GM19240 (cell line): ENCODE results near the gene ARRDC4.

ENCODE experiments used
- DNase-seq: peaks from one replicate; pipeline ENCODE4 v3.0.0; 2011; ENCODE audit warnings: low spot score; ENCODE audit not compliant: insufficient read length

The ARRDC4 gene, protein sequence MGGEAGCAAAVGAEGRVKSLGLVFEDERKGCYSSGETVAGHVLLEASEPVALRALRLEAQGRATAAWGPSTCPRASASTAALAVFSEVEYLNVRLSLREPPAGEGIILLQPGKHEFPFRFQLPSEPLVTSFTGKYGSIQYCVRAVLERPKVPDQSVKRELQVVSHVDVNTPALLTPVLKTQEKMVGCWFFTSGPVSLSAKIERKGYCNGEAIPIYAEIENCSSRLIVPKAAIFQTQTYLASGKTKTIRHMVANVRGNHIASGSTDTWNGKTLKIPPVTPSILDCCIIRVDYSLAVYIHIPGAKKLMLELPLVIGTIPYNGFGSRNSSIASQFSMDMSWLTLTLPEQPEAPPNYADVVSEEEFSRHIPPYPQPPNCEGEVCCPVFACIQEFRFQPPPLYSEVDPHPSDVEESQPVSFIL

DNA sequence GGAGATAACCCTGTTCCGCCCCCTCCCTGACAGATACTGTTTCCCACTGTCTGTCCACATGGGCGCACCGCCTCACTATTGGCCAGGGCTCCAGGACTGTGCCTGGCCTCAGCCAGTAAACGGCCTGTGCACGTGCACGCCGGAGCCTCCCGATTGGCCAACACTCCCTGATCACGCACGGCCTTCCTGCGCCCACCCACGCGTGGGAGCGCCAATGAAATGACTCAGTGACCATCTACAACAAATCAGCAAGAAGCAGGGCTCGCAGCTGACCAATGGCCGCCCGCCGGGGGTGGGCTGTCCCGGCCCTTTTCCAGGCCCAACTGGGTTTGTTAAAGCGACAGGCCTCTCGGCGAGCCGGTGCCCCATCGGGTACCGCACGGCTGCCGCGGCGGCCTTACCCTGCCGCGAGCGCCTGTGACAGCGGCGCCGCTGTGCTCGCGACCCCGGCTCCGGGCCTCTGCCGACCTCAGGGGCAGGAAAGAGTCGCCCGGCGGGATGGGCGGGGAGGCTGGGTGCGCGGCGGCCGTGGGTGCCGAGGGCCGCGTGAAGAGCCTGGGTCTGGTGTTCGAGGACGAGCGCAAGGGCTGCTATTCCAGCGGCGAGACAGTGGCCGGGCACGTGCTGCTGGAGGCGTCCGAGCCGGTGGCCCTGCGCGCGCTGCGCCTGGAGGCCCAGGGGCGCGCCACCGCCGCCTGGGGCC, at the start of gene ARRDC4:
Gene ARRDC4 (plus strand): TSS at position 340 of the 703 bp plus-strand sequence. CDS start 159 bp downstream, at position 499.
- DNase-seq, result peak; percentile 2

DNA sequence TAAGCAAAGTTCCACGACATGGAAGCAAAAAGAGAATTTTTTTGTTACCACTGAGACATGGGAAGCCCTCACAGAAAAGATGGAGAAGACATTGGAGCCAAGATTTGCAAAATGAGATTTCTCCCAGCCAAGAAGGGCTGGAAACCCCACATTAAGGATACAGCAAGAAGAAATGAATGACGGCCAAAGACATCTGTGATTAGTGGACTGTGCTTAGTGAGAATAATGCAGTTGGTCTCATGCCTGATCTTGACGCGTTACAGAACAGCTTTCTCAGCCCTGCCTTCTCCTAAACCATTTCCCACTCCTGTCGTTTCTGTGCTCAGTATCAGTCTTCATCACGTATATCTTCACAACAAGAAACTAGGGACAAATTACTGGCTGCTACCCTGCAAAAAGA, 45.8 kb upstream of the ARRDC4 start:
- no peak for DNase-seq

DNA sequence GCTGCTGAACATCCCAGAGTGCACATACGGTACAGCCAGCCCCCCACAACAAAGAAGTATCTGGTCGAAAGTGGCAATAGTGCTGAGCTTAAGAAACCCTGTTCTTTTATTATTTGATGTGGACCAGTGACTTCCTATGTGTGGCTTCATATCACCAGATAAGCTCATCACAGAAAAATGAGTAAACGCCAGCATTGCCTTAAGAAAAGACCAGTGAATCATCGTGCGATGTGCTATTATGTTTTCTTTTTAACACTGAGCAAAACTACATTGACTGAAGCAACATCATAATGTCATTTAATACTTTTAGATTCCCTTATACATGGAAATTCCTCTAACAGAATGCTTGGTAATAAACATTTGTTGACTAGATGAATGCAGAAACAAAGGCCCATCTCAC, 45.2 kb upstream of the ARRDC4 start:
- no peak for DNase-seq

DNA sequence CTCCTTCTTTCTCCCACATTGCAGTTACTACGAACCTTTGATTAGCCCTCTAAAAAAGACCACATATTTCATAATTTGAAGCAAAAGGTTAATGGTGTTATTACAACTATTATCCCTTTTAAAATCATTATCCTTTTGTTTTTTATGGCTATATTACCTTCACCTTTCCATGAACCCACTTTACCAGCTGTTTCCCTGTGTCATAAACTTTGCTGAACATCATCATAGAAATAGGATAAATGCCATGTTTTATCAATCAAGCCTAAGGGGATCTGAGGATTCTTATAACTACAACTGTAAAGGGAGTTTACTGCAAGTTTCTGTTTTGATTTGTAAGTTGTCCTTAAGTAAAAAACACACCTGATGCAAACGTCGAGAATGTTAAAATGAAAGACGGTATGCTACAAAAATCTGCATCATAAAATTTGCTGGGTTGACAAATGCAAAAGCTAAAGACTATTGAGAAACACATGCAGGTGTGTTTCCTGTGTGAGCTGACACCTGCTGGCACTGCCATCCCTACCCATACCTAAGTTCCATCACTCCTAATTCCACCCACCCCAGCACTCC, 39.1 kb upstream of the ARRDC4 start:
- no peak for DNase-seq

DNA sequence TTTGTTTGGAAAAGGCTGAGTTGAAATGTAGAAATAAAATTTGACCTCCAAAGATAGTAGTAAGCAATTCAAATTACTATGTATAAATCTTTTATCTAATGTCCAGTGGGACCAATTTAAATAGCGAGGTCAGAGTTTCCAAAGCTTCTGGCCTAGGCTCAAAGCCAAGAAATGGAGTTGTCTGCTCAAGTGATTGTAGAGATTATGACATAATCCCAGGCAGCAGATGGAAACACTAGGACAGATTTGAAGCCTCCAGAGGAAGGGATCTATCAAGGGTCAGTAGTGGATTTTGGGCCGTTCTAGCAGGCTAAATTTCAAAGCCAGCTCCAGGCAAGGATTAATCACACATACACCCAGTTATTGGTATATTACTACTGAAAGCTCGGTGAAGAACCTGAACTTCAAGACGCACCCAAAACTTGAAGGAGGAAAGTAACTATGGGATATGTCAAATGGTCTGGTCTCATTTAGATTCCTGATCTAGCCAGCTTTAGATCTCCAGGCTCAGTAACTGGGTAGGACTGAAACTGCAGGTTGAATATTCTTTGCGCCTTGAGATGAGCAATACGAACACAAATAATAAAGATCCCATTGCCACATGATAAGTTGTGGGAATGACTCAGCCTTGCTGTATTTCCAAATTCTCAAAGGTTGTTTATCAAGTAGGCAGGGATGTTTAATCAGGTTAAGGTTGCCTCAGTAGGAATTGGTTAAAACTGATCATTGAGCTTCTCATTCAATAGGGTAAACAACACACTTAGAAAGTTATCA, 30.9 kb upstream of the ARRDC4 start:
- DNase-seq, result no peak

DNA sequence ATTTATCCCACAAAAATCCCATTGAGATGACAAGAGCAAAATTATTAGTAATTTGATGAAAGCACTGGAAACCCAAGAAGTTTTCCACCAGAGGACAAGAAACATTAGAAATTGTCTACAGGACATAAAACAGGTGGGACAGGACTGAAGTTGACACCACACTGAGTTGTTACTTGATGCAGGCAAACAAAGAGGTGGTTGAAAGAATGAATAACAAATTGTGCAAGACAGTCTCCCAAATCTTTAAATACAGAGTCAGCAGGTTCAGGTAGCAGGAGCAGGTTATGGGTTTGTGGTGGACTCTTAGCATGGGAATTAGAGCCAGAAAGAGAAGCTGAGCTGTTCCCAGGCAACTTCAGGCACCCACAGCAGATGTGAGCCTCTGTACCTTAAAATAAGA, 30.3 kb upstream of the ARRDC4 start:
- DNase-seq, result no peak

DNA sequence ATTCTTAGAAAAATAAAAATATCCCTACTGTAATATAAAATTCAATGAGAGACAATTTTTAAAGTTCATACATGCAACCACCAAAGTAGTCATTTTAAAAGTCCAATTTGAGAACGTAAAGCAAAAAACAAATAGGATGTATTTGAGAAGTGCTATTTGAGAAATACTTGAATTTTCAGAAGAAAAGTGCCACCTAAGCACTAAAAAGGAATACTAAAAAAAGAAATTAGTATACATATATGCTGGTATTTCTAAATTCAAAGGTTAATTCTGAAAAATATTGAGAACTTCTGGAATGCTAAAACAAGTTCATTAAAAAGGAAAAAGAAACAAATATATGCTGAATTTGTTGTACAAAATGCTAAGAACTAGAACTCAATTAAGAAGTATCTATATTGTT, 29.2 kb upstream of the ARRDC4 start:
- DNase-seq, result no peak

DNA sequence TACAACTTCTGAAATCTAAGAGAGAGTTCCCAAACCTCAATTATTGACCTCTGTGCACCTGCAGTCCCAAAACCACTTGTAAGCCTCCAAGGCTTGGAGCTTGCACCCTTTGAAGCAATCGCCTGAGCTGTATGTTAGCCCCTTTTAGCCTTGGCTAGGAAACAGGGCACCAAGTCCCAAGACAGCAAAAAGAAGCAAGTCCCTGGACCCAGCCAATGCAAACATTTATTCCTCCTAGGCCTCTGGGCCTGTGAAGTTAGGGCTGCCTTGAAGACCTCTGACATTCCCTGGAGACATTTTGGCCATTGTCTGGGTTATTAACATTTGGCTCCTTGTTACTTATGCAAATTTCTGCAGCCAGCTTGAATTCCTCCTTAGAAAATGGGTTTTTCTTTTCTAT, 26.9 kb upstream of the ARRDC4 start:
- no peak for DNase-seq

DNA sequence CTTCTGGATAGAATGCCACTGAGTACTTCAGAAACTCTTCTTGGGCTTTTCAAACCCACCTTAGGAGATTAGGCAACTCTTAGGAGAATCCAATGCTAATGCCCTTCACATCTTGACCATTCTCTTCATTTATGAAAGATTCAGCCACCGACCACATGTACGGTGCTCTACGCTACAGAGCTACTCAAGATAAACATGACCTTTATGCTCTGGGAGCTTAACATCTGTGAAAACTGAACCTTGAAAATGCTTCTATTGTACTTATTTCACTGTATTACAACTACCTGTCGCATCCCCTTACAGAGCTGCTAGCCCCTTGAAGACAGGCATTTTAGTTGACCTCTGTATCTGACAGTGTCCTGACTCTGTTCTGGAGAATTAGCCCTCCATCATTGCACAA, 19.5 kb upstream of the ARRDC4 start:
- DNase-seq, result no peak

DNA sequence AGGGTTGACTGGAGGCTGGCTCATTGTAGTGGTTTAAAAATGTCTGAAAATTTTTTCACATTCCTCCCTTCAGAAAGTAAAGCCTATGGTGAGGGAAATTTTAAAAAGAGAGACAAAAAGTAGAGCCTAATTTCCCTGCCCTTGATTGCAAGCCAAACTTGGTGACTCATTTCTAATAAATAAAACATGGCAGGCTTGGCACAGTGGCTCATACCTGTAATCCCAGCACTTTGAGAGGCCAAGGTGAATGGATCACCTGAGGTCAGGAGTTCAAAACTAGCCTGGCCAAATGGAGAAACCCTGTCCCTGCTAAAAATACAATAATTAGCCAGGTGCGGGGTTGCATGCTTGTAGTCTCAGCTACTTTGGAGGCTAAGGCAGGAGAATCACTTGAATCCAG, 18.9 kb upstream of the ARRDC4 start:
- no peak for DNase-seq

DNA sequence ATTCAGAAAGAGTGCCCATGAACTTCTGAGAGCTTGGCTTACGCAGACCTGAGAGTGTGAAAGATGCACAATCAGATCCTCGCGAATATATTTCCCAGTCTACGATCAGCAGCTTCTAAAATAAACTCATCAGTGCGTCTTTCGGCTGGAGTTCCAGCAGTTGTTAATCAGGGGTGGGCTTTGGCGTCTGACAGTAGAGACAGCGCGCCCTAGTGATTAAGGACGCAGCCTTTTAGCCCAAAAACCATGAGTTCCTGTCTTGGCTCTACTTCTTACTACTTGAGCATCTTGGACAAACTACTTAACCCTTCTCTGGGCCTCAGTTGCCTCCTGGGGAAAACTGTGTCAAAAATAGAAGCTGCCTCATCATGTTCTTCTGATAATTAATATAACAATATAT, 15.8 kb upstream of the ARRDC4 start:
- no peak for DNase-seq

DNA sequence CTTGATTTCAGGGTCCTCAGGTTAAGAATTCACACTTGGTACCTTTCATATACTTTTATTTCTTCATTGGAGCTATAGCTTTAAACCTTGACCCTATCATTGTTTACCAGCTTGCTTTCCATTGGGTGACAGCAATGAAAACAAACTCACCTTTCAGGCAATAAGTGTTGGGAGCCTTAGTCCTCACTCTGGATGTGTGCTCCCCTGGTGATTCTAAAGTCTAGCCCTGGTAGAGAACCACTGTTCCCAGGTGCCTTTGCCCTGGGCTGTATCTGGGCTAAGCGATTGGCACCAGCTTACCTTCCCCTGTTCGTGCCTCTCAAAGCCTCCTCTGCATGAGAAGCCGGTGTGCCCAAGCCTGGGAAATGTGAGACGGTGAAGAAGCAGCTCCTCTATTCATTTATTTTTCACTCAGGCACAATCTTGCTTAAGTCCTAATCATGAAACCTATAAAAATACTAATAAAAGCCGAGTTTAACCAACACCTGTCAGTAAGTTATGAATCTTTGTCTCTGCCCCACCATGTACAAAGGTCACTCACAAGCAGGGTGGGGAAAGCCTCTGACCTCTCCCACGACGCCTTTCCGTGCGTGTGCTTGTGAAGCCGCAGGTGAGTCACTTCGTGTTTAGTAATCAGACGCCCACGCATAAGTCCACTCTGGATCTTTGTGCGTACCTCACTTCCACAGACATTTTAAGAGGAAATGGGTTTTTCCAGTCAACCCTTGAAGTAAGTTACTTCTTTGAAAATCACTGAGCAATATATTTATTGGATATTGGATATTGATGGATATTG, 12.8 kb upstream of the ARRDC4 start:
- DNase-seq, result no peak

DNA sequence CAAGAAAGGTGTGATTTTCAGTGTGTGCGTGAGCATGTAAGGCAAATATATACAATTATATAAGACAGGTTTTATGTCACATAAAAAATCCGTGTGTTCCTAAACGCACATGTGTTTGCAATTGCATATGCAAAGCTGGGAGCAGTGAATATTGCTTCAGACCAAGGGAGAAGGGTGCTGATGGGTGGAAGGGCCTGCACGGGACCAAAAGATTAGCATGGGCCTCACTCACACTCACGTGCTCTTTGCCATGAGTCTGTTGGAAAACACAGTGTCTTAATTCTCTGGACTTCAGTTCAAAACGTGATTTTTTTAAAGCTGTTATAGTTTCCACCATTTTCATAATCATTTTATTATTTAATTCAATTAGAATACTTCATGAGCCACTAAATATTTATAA, 7.2 kb upstream of the ARRDC4 start:
- no peak for DNase-seq

DNA sequence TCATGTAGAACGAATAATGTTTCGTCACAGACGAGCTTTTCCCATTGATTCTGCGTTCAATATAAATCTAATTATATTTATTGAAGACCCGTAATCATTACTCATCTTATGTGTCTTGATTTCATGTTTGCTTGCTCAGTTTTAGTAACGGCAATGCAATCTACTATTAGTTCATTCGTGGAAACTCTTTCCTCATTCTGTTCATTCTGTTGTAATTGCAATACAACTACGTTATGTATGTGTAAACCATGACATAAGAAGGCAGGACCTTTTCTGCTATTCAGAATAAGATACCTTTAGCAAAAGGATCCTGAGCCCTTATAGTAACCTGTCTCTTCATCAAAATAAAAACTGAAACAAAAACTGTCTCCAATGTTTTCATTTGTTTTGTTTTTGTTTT, 6.8 kb upstream of the ARRDC4 start:
- DNase-seq, result no peak

DNA sequence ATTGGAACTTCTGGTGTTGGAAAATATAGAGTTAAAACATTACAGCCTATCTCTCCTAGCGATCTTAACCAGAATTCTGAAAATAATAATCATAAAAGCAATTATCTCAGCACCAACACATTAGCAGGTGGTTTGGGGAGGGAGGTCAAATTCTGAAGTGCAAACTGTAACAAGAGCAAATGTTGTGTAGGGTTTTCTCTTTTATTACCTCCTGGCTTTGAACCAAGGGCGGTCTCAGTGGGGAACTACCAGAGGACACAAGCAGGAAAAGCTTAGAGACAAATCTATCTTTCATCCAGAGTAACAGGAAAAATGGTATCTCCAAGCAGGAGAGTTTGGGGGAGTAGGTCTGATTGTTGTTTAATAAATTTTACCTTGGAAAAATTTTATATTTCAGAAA, 5.5 kb upstream of the ARRDC4 start:
- DNase-seq, result no peak

DNA sequence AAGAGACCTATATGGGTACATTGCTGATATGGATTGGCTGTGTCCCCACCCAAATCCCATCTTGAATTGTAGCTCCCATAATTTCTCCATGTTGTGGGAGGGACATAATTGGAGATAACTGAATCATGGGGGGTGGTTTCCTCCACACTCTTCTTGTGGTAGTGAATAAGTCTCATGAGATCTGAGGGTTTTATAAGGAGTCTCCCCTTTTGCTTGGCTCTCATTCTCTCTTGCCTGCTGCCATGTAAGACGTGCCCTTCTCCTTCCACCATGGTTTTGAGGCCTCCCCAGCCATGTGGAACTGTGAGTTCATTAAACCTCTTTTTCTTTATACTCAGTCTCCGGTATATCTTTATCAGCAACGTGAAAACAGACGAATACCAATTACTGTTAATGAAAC, 5.0 kb upstream of the ARRDC4 start:
- no peak for DNase-seq

DNA sequence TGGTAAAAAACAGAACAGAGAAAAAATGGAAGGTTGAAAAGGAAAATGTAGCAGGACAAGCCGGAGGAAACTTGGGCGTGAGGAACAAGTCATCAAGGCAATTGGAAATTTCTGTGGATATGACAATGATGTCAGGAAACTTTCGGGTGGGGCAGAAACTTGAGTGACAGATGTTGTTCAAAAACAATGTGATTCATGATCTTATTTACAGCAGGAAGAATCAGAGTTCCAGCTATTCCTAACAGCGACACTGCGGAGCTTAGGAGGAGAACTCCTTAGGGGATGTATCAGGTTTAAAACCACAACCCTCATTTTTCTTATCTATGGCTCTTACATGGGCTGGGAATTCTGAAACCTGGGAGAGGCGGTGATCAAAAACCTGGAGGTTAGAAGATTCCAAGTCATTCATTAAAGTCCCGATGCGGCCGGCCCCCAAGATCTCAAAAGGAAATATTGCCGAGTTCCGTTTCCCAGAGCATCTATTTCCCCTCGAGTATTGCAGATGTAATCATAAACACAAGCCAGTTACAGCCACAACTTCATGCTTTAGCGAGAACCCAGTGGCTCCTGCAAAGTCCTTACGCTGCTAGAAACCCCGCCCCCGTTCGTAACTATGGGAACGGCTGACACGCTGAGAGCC, 659 bp upstream of the ARRDC4 start:
- no peak for DNase-seq

DNA sequence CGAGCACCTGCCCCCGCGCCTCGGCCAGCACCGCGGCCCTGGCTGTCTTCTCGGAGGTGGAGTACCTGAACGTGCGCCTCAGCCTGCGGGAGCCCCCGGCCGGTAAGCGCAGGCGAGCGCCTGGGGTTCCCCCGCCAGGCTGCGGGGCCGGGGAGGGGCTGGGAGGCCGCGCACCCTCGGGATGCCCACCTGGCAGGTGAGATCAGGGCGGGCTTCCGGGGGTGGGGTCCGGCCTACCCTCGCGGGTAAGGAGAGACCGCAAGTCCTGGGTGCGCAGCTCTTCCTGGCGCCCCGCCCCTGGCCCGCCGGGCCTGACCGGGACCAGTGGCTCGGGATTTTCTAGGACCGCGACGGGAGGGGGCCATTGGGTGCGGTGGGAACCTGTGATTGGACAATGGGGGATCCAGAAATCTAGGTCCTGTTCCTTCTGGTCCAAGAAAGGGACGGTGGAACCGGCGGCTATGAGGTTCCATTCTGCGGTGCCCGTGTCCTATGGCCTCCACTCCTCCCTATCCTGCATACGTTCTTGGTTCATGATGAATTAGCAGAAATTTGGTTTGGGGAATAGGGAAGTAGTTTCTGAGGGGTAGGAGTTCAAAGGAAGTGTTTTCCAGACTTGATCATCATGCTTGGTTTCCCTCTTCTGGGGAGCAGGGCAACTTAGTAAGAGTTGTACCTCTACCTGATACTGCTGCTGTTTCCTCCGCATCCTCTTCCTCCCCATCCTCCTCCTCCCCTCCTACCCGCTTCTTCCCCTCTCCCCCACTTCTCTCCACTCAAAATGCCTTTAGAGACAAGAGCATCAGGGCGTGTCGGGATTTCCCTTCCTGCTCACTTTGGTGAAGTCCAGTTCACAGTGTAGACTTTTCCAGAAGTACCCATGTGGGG, 808 bp downstream of the ARRDC4 start:
- DNase-seq, result no peak

DNA sequence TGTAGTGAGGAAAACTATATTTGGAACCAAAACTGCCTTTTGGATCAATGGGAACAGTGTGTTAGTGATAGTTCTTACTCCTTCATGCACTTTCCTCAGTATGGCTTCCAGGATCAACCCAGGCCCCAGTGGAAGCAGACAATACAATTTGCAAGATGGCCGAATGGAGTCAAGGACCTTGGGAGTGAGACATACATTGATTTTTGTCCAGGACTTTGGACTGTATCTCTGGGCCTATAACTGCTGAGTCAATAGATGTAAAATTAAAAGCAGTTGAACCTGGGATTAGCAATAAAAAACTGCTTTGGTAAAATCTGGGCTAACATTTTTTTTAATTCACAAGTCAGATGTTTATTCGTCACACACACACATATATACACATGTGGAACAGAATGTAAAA, 1.8 kb downstream of the ARRDC4 start:
- DNase-seq, result no peak

DNA sequence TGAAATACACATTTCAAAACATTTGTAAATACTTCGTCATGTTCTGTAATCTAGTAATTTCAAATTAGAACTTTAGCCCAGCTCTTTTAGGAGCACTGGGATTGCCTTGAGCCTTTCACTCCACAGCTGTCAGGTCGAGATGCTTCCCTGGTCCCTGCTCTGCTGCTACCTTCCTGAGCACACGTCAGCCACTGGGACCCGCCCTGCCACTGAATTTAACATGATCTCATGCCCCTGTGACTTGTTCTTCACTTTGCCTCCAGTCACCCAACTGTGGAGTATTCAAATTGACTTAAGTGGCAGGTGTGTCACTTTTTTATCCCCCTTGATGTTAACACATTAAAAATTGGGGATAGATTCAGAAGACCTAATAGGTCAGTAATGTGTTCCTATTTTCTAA, 3.3 kb downstream of the ARRDC4 start:
- DNase-seq, result no peak
